Measurements from ENCODE around the gene PCDHGA3.
"Not testable (repeated sequence)": the region's sequence is repeated elsewhere in the genome, so short reads cannot be mapped to it uniquely, and the experiment has no call there.

PCDHGA3 gene

DNA sequence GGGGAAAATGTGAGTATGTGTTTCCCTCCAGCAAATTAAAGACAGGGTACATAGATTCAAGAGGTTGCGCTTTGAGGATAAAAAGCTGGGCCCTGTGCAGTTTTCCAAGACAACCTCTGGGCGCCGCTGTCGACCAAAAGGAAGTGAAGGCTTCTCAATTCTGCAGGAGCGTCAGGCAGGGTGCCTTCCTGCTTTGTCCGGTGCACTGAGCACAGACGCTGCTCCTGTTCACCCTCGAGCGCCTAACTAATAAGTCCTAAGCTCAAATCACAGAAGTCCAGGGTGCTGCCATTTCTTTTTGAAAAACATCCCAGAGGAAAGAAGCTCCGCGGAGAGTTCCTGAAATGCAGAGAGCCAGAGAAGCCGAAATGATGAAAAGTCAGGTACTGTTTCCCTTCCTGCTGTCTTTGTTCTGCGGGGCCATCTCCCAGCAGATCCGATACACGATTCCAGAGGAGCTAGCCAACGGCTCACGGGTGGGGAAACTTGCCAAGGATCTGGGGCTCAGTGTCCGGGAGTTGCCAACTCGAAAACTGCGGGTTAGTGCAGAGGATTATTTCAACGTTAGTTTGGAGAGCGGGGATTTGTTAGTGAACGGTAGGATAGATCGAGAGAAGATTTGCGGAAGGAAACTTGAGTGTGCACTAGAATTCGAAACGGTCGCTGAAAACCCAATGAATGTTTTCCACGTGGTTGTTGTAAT lies 6.4 kb downstream of the PCDHGA3 start, which contains the start of gene PCDHGB1:
PCDHGB1 (plus strand) TSS at position 183 of the 703 bp plus-strand sequence; CDS start at position 345, 162 bp downstream.
- peak; percentile 59 for DNase-seq

DNA sequence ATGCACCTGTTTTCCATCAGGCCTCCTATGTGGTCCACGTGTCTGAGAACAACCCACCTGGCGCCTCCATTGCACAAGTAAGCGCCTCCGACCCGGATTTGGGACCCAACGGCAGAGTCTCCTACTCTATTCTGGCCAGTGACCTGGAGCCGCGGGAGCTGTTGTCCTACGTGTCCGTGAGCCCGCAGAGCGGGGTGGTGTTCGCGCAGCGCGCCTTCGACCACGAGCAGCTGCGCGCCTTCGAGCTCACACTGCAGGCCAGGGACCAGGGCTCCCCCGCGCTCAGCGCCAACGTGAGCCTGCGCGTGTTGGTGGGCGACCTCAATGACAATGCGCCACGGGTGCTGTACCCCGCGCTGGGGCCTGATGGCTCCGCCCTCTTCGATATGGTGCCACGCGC lies 8.0 kb downstream of the PCDHGA3 start:
- DNase-seq = no peak

DNA sequence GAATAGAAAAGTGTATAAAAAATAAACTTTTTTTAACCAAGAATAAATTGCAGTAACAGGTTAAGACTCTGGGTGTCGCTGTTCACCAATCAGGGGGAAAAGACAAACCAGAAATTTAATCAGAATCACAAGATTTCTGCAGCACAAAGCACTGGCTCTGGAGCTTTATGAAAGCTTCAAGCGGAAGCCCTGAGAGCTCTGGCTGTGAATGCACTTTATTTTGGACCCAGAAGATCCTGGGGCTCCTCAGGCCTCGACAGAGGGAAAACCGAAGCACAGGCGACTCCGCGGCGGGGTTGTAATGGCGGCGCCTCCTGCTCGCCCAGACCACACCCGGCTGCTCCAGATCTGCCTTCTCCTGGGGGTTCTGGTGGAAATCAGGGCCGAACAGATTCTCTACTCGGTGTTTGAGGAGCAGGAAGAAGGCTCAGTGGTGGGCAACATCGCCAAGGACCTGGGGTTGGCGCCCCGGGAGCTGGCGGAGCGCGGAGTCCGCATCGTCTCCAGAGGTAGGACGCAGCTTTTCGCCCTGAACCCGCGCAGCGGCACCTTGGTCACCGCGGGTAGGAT lies 11.4 kb downstream of the PCDHGA3 start, which contains the start of gene PCDHGA4:
PCDHGA4 (plus strand) TSS at position 122 of the 570 bp plus-strand sequence; CDS start at position 209, 87 bp downstream.
- no peak for DNase-seq

DNA sequence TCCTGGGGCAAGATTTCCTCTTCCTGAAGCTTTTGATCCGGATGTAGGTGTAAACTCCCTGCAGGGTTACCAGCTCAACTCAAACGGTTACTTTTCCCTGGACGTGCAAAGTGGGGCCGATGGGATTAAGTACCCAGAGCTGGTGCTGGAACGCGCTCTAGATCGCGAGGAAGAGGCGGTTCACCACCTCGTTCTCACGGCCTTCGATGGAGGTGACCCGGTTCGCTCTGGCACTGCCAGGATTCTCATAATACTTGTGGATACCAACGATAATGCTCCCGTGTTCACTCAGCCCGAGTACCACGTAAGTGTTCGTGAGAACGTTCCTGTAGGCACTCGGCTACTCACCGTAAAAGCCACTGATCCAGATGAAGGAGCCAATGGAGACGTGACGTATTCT lies 12.0 kb downstream of the PCDHGA3 start:
- DNase-seq = no peak

DNA sequence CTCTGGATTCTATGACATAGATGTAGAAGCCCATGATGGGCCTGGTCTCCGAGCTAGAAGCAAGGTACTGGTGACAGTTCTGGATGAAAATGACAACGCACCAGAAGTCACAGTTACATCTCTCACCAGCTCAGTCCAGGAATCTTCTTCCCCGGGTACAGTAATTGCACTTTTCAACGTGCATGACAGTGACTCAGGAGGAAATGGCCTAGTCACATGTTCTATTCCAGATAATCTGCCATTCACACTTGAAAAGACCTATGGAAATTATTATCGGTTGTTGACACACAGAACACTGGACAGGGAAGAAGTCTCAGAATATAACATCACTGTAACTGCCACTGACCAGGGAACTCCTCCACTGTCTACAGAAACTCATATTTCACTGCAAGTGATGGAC lies 12.5 kb downstream of the PCDHGA3 start:
- no peak for DNase-seq

DNA sequence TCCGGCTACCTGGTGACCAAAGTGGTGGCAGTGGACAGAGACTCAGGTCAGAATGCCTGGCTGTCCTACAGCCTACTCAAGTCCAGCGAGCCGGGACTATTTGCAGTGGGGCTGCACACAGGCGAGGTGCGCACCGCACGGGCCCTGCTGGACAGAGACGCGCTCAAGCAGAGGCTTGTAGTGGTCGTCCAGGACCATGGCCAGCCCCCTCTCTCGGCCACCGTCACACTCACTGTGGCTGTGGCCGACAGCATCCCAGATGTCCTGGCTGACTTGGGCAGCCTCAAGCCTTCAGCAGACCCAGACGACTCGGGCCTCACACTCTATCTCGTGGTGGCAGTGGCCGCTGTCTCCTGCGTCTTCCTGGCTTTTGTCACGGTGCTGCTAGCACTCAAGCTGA lies 13.3 kb downstream of the PCDHGA3 start:
- DNase-seq = no peak

DNA sequence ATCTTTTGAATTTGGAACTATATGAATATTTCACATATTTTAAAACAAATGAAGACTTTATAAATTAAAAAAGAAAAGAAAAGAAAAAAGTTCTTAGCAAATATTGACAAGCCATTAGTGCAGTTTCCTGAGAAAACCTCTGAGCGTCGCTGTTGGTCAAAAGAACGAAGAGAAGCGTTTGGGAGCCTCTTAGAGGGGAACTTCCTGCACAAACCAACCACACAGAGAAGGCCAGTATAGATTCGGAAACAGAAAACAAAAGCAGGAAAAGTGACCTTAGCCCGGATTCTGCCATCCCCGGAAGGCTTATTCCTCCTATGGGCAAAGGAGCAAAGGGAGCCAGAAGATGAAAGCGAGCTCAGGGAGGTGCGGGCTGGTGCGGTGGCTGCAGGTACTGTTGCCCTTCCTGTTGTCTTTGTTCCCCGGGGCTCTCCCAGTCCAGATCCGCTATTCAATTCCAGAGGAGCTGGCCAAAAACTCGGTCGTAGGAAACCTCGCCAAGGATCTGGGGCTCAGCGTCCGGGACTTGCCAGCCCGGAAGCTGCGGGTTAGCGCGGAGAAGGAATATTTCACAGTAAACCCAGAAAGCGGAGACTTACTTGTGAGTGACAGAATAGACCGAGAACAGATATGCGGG lies 16.3 kb downstream of the PCDHGA3 start, which contains the start of gene PCDHGB2:
PCDHGB2 (plus strand) TSS at position 205 of the 637 bp plus-strand sequence; CDS start at position 347, 142 bp downstream.
- peak; percentile 53 for DNase-seq

DNA sequence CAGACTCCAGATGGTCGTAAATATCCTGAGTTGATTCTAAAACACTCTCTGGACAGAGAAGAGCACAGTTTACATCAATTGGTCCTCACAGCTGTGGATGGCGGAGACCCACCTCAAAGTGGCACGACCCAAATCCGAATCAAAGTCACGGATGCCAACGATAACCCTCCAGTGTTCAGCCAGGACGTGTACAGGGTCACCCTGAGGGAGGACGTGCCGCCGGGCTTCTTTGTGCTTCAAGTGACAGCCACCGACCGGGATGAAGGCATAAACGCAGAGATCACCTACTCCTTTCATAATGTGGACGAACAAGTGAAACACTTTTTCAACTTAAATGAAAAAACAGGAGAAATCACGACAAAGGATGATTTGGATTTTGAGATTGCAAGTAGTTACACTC lies 17.1 kb downstream of the PCDHGA3 start:
- DNase-seq = no peak

DNA sequence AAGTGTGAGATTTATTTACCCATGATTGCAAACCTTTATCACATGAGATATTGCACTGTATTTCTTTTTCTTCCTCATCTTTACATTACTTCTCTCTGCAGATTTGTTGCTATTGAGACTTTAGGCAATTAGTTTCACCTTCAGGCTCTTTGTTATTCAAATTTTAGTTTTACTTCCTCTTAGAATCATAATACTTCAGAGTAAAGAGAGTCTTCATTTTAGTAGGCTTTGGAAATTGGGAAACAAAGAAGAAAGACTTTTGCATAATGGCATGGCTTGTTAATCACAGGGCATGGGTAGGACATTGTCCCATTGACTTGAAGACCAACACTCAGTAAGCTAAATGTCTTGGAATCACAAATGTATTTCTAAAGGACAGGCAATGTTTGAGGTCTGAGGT lies 19.1 kb downstream of the PCDHGA3 start:
- no peak for DNase-seq

DNA sequence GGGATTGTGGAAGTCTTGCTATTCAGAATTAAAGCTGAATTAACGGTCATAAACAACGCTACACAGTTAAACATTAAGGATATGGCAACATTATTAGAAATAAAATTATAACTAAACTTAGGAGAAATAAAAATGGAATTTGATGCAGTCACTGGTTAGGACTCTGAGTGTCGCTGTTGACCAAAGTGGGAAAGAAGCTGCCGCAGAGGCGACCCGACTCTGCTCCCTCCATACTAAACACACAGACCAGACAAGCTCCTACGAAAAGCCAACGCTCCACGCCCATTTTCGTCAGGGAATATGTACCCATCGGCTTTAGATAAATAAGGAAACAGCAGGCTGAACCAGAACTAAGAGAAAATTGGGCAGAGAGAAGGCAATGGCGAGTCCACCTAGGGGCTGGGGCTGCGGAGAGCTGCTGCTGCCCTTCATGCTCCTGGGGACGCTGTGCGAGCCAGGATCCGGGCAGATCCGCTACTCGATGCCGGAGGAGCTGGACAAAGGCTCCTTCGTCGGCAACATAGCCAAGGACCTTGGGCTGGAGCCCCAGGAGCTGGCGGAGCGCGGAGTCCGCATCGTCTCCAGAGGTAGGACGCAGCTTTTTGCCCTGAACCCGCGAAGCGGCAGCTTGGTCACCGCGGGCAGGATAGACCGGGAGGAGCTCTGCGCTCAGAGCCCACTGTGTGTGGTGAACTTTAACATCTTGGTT lies 20.5 kb downstream of the PCDHGA3 start, which contains the start of gene PCDHGA5:
PCDHGA5 (plus strand) TSS at position 211 of the 709 bp plus-strand sequence; CDS start at position 380, 169 bp downstream.
- DNase-seq = no peak

DNA sequence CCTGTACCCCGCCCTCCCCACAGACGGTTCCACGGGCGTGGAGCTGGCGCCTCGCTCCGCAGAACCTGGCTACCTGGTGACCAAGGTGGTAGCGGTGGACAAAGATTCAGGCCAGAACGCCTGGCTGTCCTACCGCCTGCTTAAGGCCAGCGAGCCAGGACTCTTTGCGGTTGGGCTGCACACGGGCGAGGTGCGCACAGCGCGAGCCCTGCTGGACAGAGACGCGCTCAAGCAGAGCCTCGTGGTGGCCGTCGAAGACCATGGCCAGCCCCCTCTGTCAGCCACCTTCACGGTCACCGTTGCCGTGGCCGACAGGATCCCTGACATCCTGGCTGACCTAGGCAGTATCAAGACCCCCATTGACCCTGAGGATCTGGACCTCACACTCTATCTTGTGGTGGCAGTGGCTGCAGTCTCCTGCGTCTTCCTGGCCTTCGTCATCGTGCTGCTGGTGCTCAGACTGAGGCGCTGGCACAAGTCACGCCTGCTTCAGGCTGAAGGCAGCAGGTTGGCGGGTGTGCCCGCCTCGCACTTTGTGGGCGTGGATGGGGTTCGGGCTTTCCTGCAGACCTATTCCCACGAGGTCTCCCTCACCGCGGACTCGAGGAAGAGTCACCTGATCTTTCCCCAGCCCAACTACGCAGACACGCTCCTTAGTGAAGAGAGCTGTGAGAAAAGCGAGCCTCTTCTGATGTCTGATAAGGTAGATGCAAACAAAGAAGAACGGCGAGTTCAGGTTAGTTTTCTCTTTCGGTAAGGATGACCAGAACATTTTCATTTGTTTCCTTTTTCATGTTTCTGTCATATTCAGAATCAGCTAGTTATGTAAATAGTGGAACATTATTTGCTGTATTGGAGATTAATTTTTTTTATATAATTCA lies 22.6 kb downstream of the PCDHGA3 start:
- DNase-seq = no peak

DNA sequence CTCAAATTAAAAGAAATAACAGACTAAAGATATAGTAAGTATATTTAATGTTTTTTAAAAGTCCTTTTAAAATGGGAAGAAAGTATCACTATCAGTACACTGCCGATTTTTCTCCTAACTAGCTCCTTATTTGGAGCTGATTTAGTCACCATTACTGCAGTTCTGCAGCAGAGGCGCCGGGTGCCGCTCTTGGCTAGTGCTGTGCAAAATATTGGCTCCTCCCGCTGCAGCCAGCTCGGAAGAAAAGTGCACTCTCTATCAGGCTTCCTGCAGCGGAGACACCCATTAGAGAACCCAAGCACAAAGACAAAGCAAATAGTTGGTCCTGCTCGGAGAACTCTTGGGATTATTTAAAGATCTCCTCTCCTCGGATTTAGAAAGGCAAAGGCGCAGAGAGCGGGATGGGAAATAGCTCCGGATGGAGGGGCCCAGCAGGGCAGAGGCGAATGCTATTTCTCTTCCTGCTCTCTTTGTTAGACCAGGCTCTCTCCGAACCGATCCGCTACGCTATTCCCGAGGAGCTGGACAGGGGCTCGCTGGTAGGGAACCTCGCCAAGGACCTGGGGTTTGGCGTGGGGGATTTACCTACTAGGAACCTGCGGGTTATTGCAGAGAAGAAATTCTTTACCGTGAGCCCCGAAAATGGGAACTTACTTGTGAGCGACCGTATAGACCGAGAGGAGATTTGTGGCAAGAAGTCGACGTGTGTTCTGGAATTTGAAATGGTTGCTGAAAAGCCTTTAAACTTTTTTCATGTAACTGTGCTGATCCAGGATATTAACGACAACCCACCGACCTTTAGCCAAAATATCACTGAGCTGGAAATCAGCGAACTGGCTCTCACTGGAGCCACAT lies 26.6 kb downstream of the PCDHGA3 start, which contains the start of gene PCDHGB3:
PCDHGB3 (plus strand) TSS at position 249 of the 855 bp plus-strand sequence; CDS start at position 402, 153 bp downstream.
- peak; percentile 77 for DNase-seq

DNA sequence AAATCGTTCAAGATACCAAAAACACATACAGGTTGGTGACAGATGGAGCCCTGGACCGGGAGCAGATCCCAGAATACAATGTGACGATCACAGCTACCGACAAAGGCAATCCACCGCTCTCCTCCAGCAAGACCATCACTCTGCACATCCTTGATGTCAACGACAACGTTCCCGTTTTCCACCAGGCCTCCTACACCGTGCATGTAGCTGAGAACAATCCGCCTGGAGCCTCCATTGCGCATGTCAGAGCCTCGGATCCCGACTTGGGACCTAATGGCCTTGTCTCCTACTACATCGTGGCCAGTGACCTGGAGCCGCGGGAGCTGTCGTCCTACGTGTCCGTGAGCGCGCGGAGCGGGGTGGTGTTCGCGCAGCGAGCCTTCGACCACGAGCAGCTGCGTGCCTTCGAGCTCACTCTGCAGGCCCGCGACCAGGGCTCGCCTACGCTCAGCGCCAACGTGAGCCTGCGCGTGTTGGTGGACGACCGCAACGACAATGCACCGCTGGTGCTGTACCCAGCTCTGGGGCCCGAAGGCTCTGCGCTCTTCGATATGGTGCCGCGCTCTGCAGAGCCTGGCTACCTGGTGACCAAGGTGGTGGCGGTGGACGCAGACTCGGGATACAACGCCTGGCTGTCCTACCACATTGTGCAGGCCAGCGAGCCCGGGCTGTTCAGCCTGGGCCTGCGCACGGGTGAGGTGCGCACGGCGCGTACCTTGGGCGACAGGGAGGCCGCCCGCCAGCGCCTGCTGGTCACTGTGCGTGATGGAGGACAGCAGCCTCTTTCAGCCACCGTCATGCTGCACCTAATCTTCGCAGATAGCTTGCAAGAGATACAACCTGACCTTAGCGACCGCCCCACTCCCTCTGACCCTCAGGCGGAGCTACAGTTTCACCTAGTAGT lies 28.2 kb downstream of the PCDHGA3 start:
- DNase-seq = no peak

DNA sequence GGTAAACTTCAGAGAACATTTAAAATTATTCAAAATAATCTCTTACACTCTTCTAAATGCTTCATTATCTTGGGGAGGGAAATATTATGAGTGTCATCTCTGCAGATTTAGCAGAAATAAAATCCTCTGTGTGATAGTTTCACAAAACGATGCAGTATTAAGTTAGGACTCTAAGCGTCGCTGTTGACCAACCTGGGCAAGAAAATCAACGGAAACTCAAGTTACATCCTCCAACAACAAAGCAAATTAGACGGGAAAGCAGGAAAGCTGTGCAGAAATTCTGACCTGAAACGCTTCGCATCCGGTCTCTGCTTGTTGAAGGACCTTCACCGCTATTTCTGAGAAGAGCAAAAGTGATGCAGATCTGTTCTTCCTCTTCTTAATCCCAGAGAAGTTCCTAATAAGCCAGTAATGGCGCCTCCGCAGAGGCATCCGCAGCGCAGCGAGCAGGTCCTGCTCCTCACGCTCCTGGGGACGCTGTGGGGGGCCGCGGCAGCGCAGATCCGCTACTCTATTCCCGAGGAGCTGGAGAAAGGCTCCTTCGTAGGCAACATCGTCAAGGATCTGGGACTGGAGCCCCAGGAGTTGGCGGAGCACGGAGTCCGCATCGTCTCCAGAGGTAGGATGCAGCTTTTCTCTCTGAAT lies 30.2 kb downstream of the PCDHGA3 start, which contains the start of gene PCDHGA6:
PCDHGA6 (plus strand) TSS at position 219 of the 645 bp plus-strand sequence; CDS start at position 412, 193 bp downstream.
- DNase-seq = peak; percentile 32

DNA sequence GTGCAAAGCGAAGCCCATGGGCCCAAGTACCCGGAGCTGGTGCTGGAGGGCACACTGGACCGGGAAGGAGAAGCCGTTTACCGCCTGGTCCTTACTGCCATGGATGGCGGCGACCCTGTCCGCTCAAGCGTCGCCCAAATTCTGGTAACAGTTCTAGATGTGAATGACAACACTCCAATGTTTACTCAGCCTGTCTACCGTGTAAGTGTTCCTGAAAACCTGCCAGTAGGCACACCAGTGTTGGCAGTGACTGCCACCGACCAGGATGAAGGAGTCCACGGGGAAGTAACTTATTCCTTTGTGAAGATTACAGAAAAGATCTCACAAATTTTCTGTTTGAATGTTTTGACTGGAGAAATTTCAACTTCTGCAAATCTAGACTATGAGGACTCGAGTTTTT lies 31.0 kb downstream of the PCDHGA3 start:
- DNase-seq = no peak

DNA sequence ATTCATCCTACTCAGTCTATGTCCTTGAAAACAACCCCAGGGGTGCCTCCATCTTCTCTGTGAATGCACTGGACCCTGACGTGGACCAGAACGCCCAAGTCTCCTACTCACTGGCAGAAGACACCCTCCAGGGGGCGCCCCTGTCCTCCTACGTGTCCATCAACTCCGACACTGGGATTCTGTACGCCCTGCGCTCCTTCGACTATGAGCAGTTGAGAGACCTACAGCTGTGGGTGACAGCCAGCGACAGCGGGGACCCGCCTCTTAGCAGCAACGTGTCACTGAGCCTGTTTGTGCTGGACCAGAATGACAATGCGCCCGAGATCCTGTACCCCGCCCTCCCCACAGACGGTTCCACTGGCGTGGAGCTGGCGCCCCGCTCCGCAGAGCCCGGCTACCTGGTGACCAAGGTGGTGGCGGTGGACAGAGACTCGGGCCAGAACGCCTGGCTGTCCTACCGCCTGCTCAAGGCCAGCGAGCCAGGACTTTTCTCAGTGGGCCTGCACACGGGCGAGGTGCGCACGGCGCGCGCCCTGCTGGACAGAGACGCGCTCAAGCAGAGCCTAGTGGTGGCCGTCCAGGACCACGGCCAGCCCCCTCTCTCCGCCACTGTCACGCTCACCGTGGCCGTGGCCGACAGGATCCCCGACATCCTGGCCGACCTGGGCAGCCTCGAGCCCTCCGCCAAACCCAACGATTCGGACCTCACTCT lies 32.0 kb downstream of the PCDHGA3 start:
- not testable (repeated sequence) for DNase-seq

DNA sequence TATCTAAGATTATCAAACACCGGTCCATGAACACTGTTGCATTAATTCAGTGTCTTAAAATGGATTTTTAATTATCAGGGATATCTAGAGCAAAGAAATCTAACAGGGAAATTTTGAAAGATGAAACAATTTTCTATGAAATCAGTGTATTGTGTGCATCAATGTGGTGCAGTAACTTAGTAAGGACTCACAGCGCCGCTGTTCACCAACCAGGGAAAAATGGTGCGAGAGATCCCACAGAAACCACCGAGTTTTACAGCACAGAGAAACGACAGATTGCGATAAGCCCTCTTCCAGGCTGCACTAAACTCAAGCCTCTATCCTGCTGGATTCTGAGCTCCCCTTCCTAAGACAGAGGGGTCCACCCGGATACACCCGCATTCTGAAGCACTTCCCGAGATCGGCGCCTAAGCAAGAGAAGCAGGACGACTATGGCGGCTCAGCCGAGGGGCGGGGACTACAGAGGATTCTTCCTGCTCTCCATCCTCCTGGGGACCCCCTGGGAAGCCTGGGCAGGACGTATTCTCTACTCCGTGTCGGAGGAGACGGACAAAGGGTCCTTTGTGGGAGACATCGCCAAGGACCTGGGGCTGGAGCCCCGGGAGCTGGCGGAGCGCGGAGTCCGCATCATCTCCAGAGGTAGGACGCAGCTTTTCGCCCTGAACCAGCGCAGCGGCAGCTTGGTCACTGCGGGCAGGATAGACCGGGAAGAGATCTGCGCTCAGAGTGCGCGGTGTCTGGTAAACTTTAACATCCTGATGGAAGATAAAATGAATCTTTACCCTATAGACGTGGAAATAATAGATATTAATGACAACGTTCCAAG lies 39.1 kb downstream of the PCDHGA3 start, which contains the start of gene PCDHGA7:
PCDHGA7 (plus strand) TSS at position 274 of the 826 bp plus-strand sequence; CDS start at position 432, 158 bp downstream.
- DNase-seq = peak; percentile 63
